Measurements from ENCODE around the gene NR1I2.

- no peak for TF ChIP-seq CTCF (IDR thresholded peaks at IDR 0.05)
- no peak for TF ChIP-seq EZH2 (IDR thresholded peaks at IDR 0.05; ENCODE audit: borderline replicate concordance, insufficient read depth, low read depth, low read length, poor library complexity, severe bottlenecking)
Observed at GRCh38 chr3:119817071-119817470, 35.2 kb downstream of the NR1I2 start.

Data from B cell (primary cell).